ENCODE data around the gene CD28. TPM values are rescaled to one million over a fixed set of nuclear protein-coding genes. Genes with fewer than 3 reads are reported as not detected.

Gene CD28
- total RNA-seq, 2 donors from 2014 or later = not detected

DNA sequence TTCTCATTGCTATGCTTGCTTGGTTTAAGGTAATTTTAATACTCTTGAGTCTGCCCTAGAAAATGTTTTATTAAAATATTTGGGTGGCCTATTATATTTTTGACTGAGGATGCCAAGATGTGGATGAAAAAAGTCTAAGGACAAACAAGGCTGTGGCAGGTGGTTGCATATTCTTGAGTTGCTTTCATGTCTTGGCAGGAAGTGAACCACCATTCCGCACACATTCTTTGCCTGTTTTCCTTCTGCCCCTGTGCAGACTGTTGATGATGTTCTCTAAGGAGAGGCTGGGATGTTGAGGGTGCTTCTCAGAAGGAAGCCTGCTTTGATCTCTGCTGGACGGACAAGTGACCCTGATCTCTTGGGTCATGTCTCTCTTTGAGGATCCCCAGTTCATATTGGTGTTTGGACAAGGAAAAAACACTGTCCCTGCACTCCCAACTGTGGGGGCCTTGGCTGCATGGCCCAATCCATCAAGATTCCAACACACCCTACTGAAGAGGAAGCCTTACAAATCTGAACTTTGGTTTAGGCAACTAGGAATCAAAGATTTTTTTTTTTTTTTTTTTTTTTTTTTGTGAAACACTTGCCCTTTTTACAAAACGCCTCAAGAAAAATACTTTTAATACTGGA lies 45.0 kb upstream of the CD28 start:
- H3K27ac Mint-ChIP-seq = no peak overlapping the region
- no peak overlapping the region for H3K27ac ChIP-seq (ENCODE audit: low read depth, low read length)
- no peaks in the 10 kb centered on the region for H3K36me3 Mint-ChIP-seq (ENCODE audit: low read depth)
- no peaks in the 10 kb centered on the region for H3K36me3 ChIP-seq (ENCODE audit: control insufficient read depth, insufficient read depth, low read length)
- no peaks in the 10 kb centered on the region for H3K4me1 ChIP-seq (ENCODE audit: control insufficient read depth, insufficient read depth, low read length)
- no peak overlapping the region for H3K9ac ChIP-seq (ENCODE audit: extremely low read depth, low read length, poor library complexity, severe bottlenecking)
- H3K9me3 Mint-ChIP-seq = no peaks in the 10 kb centered on the region
- no peaks in the 10 kb centered on the region for H3K27me3 ChIP-seq (ENCODE audit: control insufficient read depth, insufficient read depth, low read length, poor library complexity, severe bottlenecking)
- H3K4me3 Mint-ChIP-seq = no peak overlapping the region
- TF ChIP-seq, protein P1, sequence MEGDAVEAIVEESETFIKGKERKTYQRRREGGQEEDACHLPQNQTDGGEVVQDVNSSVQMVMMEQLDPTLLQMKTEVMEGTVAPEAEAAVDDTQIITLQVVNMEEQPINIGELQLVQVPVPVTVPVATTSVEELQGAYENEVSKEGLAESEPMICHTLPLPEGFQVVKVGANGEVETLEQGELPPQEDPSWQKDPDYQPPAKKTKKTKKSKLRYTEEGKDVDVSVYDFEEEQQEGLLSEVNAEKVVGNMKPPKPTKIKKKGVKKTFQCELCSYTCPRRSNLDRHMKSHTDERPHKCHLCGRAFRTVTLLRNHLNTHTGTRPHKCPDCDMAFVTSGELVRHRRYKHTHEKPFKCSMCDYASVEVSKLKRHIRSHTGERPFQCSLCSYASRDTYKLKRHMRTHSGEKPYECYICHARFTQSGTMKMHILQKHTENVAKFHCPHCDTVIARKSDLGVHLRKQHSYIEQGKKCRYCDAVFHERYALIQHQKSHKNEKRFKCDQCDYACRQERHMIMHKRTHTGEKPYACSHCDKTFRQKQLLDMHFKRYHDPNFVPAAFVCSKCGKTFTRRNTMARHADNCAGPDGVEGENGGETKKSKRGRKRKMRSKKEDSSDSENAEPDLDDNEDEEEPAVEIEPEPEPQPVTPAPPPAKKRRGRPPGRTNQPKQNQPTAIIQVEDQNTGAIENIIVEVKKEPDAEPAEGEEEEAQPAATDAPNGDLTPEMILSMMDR (conservative IDR thresholded peaks at IDR 0.05) = no peak
- no peaks in the 10 kb centered on the region for H3K9me3 ChIP-seq (ENCODE audit: control insufficient read depth, low read length)
- WGBS, 2 experiments (ENCODE audit: insufficient coverage in 1 of 2, insufficient read length in 1 of 2) = 94 to 100% methylated on average over 1 to 2 of the region's 3 CpGs
- DNase-seq = no peak
- no peak overlapping the region for H3K4me3 ChIP-seq (ENCODE audit: low read length)
- peaks cover 23% of the 10 kb centered on the region for H3K4me1 Mint-ChIP-seq
- H3K27me3 Mint-ChIP-seq (ENCODE audit: insufficient read depth) = peaks cover 4% of the 10 kb centered on the region

DNA sequence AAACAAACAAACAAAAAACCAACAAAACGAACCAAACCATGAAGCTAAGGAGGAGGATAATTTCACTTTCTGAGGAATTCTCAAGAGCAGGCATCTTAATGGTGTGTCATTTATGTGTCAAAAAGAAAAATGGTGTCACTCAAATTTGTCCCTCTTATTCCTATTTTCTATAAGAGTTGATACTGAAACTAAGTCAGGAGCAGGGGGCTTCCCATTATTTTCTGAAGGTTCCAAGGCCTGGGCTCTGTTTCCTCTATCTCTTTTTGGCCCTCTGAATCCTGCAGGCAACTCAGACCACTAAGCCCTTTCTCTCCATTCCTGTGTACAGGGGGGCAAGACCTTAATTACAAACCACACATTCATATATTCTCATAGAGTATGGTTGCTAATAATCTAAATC lies 44.0 kb upstream of the CD28 start:
- TF ChIP-seq, protein P1 (conservative IDR thresholded peaks at IDR 0.05) = no peak
- H3K27ac Mint-ChIP-seq = no peak overlapping the region
- no peak for DNase-seq
- no peaks in the 10 kb centered on the region for H3K36me3 ChIP-seq (ENCODE audit: control insufficient read depth, insufficient read depth, low read length)
- H3K27me3 Mint-ChIP-seq (ENCODE audit: insufficient read depth) = peaks cover 4% of the 10 kb centered on the region
- H3K4me1 ChIP-seq (ENCODE audit: control insufficient read depth, insufficient read depth, low read length) = no peaks in the 10 kb centered on the region
- H3K9ac ChIP-seq (ENCODE audit: extremely low read depth, low read length, poor library complexity, severe bottlenecking) = no peak overlapping the region
- no peak overlapping the region for H3K4me3 ChIP-seq (ENCODE audit: low read length)
- H3K36me3 Mint-ChIP-seq (ENCODE audit: low read depth) = no peaks in the 10 kb centered on the region
- H3K9me3 Mint-ChIP-seq = no peaks in the 10 kb centered on the region
- H3K4me3 Mint-ChIP-seq = no peak overlapping the region
- H3K27me3 ChIP-seq (ENCODE audit: control insufficient read depth, insufficient read depth, low read length, poor library complexity, severe bottlenecking) = no peaks in the 10 kb centered on the region
- H3K27ac ChIP-seq (ENCODE audit: low read depth, low read length) = peak overlapping the region; percentile 8
- no peaks in the 10 kb centered on the region for H3K9me3 ChIP-seq (ENCODE audit: control insufficient read depth, low read length)
- peaks cover 19% of the 10 kb centered on the region for H3K4me1 Mint-ChIP-seq
- WGBS, 2 experiments (ENCODE audit: insufficient coverage in 1 of 2, insufficient read length in 1 of 2) = 0% methylated on average over 1 of the region's 1 CpG; no CpG with 5 or more reads in 1 of the 2 experiments

- no peaks in the 10 kb centered on the region for H3K9me3 Mint-ChIP-seq
- H3K36me3 ChIP-seq (ENCODE audit: control insufficient read depth, insufficient read depth, low read length) = no peaks in the 10 kb centered on the region
- no peaks in the 10 kb centered on the region for H3K27me3 ChIP-seq (ENCODE audit: control insufficient read depth, insufficient read depth, low read length, poor library complexity, severe bottlenecking)
- H3K27me3 Mint-ChIP-seq (ENCODE audit: insufficient read depth) = peaks cover 4% of the 10 kb centered on the region
- no peak overlapping the region for H3K27ac Mint-ChIP-seq
- H3K4me3 Mint-ChIP-seq = no peak overlapping the region
- H3K4me1 ChIP-seq (ENCODE audit: control insufficient read depth, insufficient read depth, low read length) = no peaks in the 10 kb centered on the region
- peak overlapping the region; percentile 8 for H3K27ac ChIP-seq (ENCODE audit: low read depth, low read length)
- H3K9ac ChIP-seq (ENCODE audit: extremely low read depth, low read length, poor library complexity, severe bottlenecking) = no peak overlapping the region
- DNase-seq = no peak
- H3K4me3 ChIP-seq (ENCODE audit: low read length) = no peak overlapping the region
- no peaks in the 10 kb centered on the region for H3K36me3 Mint-ChIP-seq (ENCODE audit: low read depth)
- peaks cover 19% of the 10 kb centered on the region for H3K4me1 Mint-ChIP-seq
- H3K9me3 ChIP-seq (ENCODE audit: control insufficient read depth, low read length) = no peaks in the 10 kb centered on the region
- TF ChIP-seq, protein P1 (conservative IDR thresholded peaks at IDR 0.05) = no peak
Observed at GRCh38 chr2:203662951-203663350, 43.5 kb upstream of the CD28 start.

Measured in endodermal cell (in vitro differentiated cells).